DOHH2 (cell line): ENCODE measurements around the gene FOXD2.

Source experiments
- CTCF ChIP-seq: fragments of 200-600 bp; sonication (generic); IDR thresholded peaks from one replicate; pipeline ENCODE4 v1.5.1; 2014; ENCODE audit warnings: antibody characterized with exemption, mild to moderate bottlenecking, low read depth, low read length; ENCODE audit not compliant: poor library complexity, severe bottlenecking
- EZH2phosphoT487 ChIP-seq: fragments of 200-600 bp; sonication (generic); IDR thresholded peaks from 2 replicates; pipeline ENCODE4 v1.6.1; 2017; ENCODE audit warnings: borderline replicate concordance, mild to moderate bottlenecking, antibody characterized with exemption, low read length, moderate library complexity, mixed read lengths

- no peak for TF ChIP-seq EZH2phosphoT487
- no peak for TF ChIP-seq CTCF
These were observed 20.4 kb upstream of the FOXD2 start for GRCh38 chr1:47417170-47418044.
